ENCODE data around the gene SIRPB1. TPM values are rescaled to one million over a fixed set of nuclear protein-coding genes. Genes with fewer than 3 reads are reported as not detected.
"Not testable (repeated sequence)": the region's sequence is repeated elsewhere in the genome, so short reads cannot be mapped to it uniquely, and the experiment has no call there.

Gene SIRPB1
- polyA plus RNA-seq, 1 donor, result 1.6 TPM

- H3K4me1 ChIP-seq (ENCODE audit: control insufficient read depth, insufficient read depth, low read length), result no peaks in the 10 kb centered on the region
- no peaks in the 10 kb centered on the region for H3K36me3 ChIP-seq (ENCODE audit: control insufficient read depth, insufficient read depth, low read length)
- DNase-seq, result no peak
- H3K27ac ChIP-seq (ENCODE audit: low read length), result no peak overlapping the region
- peaks cover 2% of the 10 kb centered on the region for H3K27me3 ChIP-seq (ENCODE audit: control insufficient read depth, insufficient read depth, low read length)
- H3K9me3 ChIP-seq (ENCODE audit: control insufficient read depth, low read depth, low read length), result no peaks in the 10 kb centered on the region
- no CpG with 5 or more reads among the region's 3 CpGs for WGBS (ENCODE audit: insufficient coverage, low lambda C conversion rate)
- no peak overlapping the region for H3K4me3 ChIP-seq (ENCODE audit: low read length)
Observed at GRCh38 chr20:1626528-1627199, 6.9 kb upstream of the SIRPB1 start.

DNA sequence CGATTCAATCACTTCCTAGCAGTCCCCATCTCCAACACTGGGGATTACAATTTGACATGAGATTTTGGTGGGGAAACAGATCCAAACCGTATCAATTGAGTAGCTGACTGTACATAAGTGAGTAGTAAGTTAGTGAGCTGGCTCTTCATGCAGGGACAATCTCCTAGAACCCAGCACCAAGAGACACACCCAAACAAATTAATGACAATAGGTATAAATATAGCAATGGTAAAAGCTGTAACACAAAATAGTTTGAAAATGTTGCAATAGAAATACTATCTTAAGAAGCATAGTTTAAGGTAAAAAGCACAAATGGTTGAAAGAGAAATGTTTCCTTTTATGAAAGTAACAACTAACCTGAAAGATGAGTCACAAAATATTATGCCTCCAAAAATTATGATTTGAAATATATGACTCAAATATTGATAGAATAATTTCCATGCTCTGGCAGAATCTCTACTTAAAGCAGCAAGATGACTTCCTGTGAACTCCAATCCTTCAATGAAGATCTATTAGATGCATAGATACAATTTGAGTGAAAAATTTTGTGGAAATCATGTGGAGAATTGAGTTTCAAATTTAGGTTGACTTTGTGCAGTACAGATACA is 5.4 kb upstream of the SIRPB1 start:
- Histone ChIP-seq H3K9me3 (ENCODE audit: control insufficient read depth, low read depth, low read length) (no peaks in the 10 kb centered on the region), H3K36me3 (ENCODE audit: control insufficient read depth, insufficient read depth, low read length) (no peaks in the 10 kb centered on the region), H3K27me3 (ENCODE audit: control insufficient read depth, insufficient read depth, low read length) (peaks cover 2% of the 10 kb centered on the region), H3K4me3 (ENCODE audit: low read length) (no peak overlapping the region), H3K27ac (ENCODE audit: low read length) (no peak overlapping the region), H3K4me1 (ENCODE audit: control insufficient read depth, insufficient read depth, low read length) (no peaks in the 10 kb centered on the region)
- 80% methylated on average over 1 of the region's 2 CpGs for WGBS (ENCODE audit: insufficient coverage, low lambda C conversion rate)
- DNase-seq, result no peak

DNA sequence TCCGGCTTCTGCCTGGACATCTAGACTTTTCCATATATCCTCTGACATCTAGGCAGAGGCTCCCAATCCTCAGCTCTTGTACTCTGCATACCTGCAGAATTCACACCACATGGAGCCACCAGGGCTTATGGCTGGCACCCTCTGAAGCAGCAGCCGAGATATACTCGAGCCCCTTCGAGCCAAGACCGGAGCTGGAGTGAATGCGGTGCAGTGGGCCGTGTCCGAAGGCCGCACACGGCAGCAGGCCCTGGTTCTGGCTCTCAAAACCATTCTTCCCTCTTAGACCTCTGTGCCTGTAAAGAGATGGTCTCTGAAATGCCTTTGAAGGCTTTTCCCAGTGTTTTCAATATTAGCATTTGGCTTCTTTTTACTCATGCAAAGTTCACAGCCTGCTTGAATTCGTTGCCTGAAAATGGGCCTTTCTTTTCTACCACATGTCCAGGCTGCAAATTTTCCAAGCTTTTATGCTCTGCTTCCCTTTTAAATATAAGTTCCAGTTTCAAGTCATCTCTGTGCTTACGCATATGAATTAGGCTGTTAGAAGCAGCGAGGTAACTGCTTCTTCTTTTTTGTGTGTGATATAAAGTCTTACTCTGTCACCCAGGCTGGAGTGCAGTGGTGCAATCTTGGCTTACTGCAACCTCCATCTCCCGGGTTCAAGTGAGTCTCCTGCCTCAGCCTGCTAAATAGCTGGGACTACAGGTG is 3.8 kb upstream of the SIRPB1 start:
- H3K36me3 ChIP-seq (ENCODE audit: control insufficient read depth, insufficient read depth, low read length), result no peaks in the 10 kb centered on the region
- no peak overlapping the region for H3K4me3 ChIP-seq (ENCODE audit: low read length)
- no peaks in the 10 kb centered on the region for H3K9me3 ChIP-seq (ENCODE audit: control insufficient read depth, low read depth, low read length)
- H3K27me3 ChIP-seq (ENCODE audit: control insufficient read depth, insufficient read depth, low read length), result peaks cover 2% of the 10 kb centered on the region
- H3K27ac ChIP-seq (ENCODE audit: low read length), result no peak overlapping the region
- no peaks in the 10 kb centered on the region for H3K4me1 ChIP-seq (ENCODE audit: control insufficient read depth, insufficient read depth, low read length)
- 100% methylated on average over 1 of the region's 14 CpGs for WGBS (ENCODE audit: insufficient coverage, low lambda C conversion rate)
- no peak for DNase-seq

- H3K4me3 ChIP-seq (ENCODE audit: low read length), result no peak overlapping the region
- H3K9me3 ChIP-seq (ENCODE audit: control insufficient read depth, low read depth, low read length), result no peaks in the 10 kb centered on the region
- H3K27me3 ChIP-seq (ENCODE audit: control insufficient read depth, insufficient read depth, low read length), result no peaks in the 10 kb centered on the region
- no peaks in the 10 kb centered on the region for H3K4me1 ChIP-seq (ENCODE audit: control insufficient read depth, insufficient read depth, low read length)
- no peaks in the 10 kb centered on the region for H3K36me3 ChIP-seq (ENCODE audit: control insufficient read depth, insufficient read depth, low read length)
- no peak overlapping the region for H3K27ac ChIP-seq (ENCODE audit: low read length)
- WGBS (ENCODE audit: insufficient coverage, low lambda C conversion rate), result no CpG with 5 or more reads among the region's 1 CpG
- peak in 1 of 2 donors; percentile 9 for DNase-seq
Observed at GRCh38 chr20:1622450-1622849, 2.6 kb upstream of the SIRPB1 start.

- Histone ChIP-seq H3K36me3 (ENCODE audit: control insufficient read depth, insufficient read depth, low read length) (no peaks in the 10 kb centered on the region), H3K27ac (ENCODE audit: low read length) (no peak overlapping the region), H3K27me3 (ENCODE audit: control insufficient read depth, insufficient read depth, low read length) (no peaks in the 10 kb centered on the region), H3K9me3 (ENCODE audit: control insufficient read depth, low read depth, low read length) (no peaks in the 10 kb centered on the region), H3K4me3 (ENCODE audit: low read length) (no peak overlapping the region), H3K4me1 (ENCODE audit: control insufficient read depth, insufficient read depth, low read length) (no peaks in the 10 kb centered on the region)
- no peak for DNase-seq
- WGBS (ENCODE audit: insufficient coverage, low lambda C conversion rate), result 100% methylated on average over 1 of the region's 1 CpG
Observed at GRCh38 chr20:1621316-1621715, 1.5 kb upstream of the SIRPB1 start.

- H3K27me3 ChIP-seq (ENCODE audit: control insufficient read depth, insufficient read depth, low read length), result no peaks in the 10 kb centered on the region
- H3K4me1 ChIP-seq (ENCODE audit: control insufficient read depth, insufficient read depth, low read length), result no peaks in the 10 kb centered on the region
- H3K9me3 ChIP-seq (ENCODE audit: control insufficient read depth, low read depth, low read length), result no peaks in the 10 kb centered on the region
- H3K27ac ChIP-seq (ENCODE audit: low read length), result no peak overlapping the region
- no peaks in the 10 kb centered on the region for H3K36me3 ChIP-seq (ENCODE audit: control insufficient read depth, insufficient read depth, low read length)
- no peak overlapping the region for H3K4me3 ChIP-seq (ENCODE audit: low read length)
- no peak for DNase-seq
Observed at GRCh38 chr20:1618954-1619540, 762 bp downstream of the SIRPB1 start.

- H3K4me1 ChIP-seq (ENCODE audit: control insufficient read depth, insufficient read depth, low read length), result no peaks in the 10 kb centered on the region
- H3K4me3 ChIP-seq (ENCODE audit: low read length), result no peak overlapping the region
- H3K27me3 ChIP-seq (ENCODE audit: control insufficient read depth, insufficient read depth, low read length), result no peaks in the 10 kb centered on the region
- no peaks in the 10 kb centered on the region for H3K9me3 ChIP-seq (ENCODE audit: control insufficient read depth, low read depth, low read length)
- no peak for DNase-seq
- H3K27ac ChIP-seq (ENCODE audit: low read length), result no peak overlapping the region
- no peaks in the 10 kb centered on the region for H3K36me3 ChIP-seq (ENCODE audit: control insufficient read depth, insufficient read depth, low read length)
Observed at GRCh38 chr20:1618479-1618878, 1.3 kb downstream of the SIRPB1 start.

- Histone ChIP-seq H3K9me3 (ENCODE audit: control insufficient read depth, low read depth, low read length) (no peaks in the 10 kb centered on the region), H3K4me1 (ENCODE audit: control insufficient read depth, insufficient read depth, low read length) (no peaks in the 10 kb centered on the region), H3K27me3 (ENCODE audit: control insufficient read depth, insufficient read depth, low read length) (no peaks in the 10 kb centered on the region), H3K36me3 (ENCODE audit: control insufficient read depth, insufficient read depth, low read length) (no peaks in the 10 kb centered on the region), H3K4me3 (ENCODE audit: low read length) (no peak overlapping the region), H3K27ac (ENCODE audit: low read length) (no peak overlapping the region)
- DNase-seq, result no peak
Observed at GRCh38 chr20:1616858-1617434, 2.9 kb downstream of the SIRPB1 start.

GRCh38 chr20:1610404-1610803 is 9.4 kb downstream of the SIRPB1 start:
- not testable (repeated sequence) for H3K27me3 ChIP-seq (ENCODE audit: control insufficient read depth, insufficient read depth, low read length); H3K36me3 ChIP-seq (ENCODE audit: control insufficient read depth, insufficient read depth, low read length); H3K4me3 ChIP-seq (ENCODE audit: low read length); DNase-seq; H3K4me1 ChIP-seq (ENCODE audit: control insufficient read depth, insufficient read depth, low read length); H3K27ac ChIP-seq (ENCODE audit: low read length); H3K9me3 ChIP-seq (ENCODE audit: control insufficient read depth, low read depth, low read length)
- no CpG with 5 or more reads among the region's 5 CpGs for WGBS (ENCODE audit: insufficient coverage, low lambda C conversion rate)

GRCh38 chr20:1608678-1609347 is 11.0 kb downstream of the SIRPB1 start:
- not testable (repeated sequence) for H3K9me3 ChIP-seq (ENCODE audit: control insufficient read depth, low read depth, low read length); H3K4me1 ChIP-seq (ENCODE audit: control insufficient read depth, insufficient read depth, low read length); H3K36me3 ChIP-seq (ENCODE audit: control insufficient read depth, insufficient read depth, low read length); DNase-seq; H3K4me3 ChIP-seq (ENCODE audit: low read length); H3K27ac ChIP-seq (ENCODE audit: low read length); H3K27me3 ChIP-seq (ENCODE audit: control insufficient read depth, insufficient read depth, low read length)
- WGBS (ENCODE audit: insufficient coverage, low lambda C conversion rate), result no CpG with 5 or more reads among the region's 5 CpGs

All from large intestine (tissue), 3 donors.